ENCODE data around the gene PTPN22.

PTPN22 gene

GRCh38 chr1:113802367-113803007 is 69.0 kb downstream of the PTPN22 start:
- no peak for DNase-seq (ENCODE audit: low read depth, low spot score)

DNA sequence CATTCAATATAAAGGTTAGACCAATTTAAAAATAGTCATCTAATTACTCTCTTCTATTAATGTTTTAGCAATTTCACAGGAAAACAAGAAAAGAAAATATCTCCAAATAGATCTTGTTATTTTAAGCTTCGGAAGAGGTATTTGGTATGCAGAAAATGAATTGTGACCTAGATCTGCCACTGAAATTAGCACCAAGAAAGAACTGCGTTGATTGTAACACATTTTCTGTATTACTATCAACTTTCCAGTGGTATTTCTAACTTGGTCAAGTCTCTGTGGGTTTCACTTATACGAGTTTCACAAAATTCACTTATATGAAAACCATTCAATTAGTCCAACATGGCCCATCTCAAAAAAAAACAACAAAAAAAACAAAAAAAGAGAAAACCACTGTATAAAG is 71.0 kb downstream of the PTPN22 start:
- DNase-seq (ENCODE audit: low read depth, low spot score): no peak

DNA sequence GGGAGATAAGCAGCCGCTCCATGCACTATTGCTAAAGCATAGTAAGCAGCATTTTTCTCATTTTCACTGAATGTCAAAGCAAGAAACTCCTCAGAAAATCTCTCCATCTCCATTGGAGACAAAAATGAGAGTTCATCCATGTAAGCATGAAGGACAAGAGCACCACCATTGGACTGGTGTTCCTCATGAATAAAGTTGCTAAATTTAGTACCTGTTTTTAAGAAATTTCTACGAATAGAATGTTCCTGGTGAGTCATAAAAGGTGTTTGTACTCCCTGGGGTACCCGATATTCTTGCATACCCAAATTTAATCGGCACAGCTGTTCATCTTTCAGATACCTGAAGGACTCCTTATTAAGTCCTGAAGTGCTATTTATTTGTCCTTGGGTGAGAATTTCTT is 74.0 kb downstream of the PTPN22 start:
- DNase-seq (ENCODE audit: low read depth, low spot score): no peak

- no peak for DNase-seq (ENCODE audit: low read depth, low spot score)
These were observed 77.4 kb downstream of the PTPN22 start for GRCh38 chr1:113793878-113794834.

DNA sequence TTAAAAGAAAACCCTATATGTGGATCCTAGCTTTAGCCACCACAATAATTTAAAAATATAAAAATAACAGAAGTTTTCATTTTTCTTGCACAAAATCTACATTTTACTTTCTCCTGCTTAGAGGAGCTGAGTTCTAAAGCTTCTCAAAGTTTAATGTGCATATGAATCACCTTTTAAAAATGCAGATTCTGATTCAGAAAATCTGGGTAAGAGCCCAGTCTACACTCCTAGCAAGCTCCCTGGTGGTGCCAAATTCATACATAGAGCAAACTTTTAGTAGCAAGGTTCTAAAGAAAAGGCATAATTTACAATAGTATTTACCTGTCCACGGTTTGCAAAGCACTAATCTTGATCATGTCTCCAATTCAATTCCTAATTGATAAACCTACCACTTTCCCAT is 78.5 kb downstream of the PTPN22 start:
- no peak for DNase-seq (ENCODE audit: low read depth, low spot score)

DNA sequence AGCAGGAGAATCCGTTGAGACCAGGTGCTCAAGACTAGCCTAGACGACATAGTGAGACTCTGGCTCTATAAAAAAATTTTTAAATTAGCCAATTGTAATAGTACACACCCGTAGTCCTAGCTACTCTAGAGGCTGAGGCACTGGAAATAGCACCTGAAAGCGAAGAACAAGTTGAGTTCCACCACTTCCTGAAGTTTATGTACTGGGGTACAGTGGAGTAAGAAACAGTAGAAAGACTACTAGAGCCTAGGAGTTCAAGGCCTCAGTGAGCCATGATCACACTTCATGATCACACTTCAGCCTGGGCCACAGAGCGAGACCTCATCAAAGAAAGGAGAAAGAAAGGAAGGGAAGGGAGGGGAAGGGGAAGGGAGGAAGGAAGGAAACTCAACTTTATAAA is 79.0 kb downstream of the PTPN22 start:
- DNase-seq (ENCODE audit: low read depth, low spot score): no peak

DNA sequence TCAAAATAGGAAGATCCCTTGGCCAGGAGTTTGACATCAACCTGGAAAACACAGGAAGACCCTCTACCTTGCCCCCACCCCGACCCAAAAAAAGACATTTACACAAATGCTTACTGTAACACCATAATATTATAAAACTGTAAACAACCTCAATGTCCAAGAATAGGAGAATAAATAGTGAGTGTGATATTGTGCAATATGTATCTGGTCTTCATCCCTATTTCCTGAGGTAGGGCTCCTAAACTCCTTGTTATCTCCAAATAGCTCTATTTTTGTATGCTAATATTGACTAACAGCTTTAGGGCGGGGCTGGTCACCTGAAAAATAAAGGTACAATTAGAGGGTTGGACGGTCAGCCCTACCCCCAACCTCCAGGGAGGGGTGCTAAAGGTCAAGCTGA is 82.7 kb downstream of the PTPN22 start:
- DNase-seq (ENCODE audit: low read depth, low spot score): no peak

- no peak for DNase-seq (ENCODE audit: low read depth, low spot score)
These were observed 83.8 kb downstream of the PTPN22 start for GRCh38 chr1:113787663-113788062.

- no peak for DNase-seq (ENCODE audit: low read depth, low spot score)
These were observed 85.4 kb downstream of the PTPN22 start for GRCh38 chr1:113786069-113786468.

GRCh38 chr1:113784104-113784779 is 87.3 kb downstream of the PTPN22 start:
- no peak for DNase-seq (ENCODE audit: low read depth, low spot score)

GRCh38 chr1:113783254-113784103 is 88.0 kb downstream of the PTPN22 start:
- DNase-seq (ENCODE audit: low read depth, low spot score): no peak

- DNase-seq (ENCODE audit: low read depth, low spot score): no peak
These were observed 89.1 kb downstream of the PTPN22 start for GRCh38 chr1:113782406-113782805.

GRCh38 chr1:113780374-113781146 is 91.0 kb downstream of the PTPN22 start:
- DNase-seq (ENCODE audit: low read depth, low spot score): no peak

DNA sequence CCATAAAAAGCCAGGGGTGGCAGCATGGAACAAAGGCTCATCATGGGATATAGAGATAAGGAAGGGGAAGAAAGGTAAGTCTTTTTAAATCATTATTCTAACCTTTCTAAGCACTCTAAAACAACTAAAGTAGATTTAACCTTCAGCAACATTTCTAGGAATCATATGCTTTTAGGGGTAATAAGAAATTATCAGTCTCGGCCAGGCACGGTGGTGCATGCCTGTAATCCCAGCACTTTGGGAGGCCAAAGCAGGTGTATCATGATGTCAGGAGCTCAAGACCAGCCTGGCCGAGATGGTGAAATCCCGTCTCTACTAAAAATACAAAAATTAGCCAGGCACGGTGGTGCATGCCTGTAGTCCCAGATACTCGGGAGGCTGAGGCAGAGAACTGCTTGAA is 92.0 kb downstream of the PTPN22 start:
- no peak for DNase-seq (ENCODE audit: low read depth, low spot score)

DNA sequence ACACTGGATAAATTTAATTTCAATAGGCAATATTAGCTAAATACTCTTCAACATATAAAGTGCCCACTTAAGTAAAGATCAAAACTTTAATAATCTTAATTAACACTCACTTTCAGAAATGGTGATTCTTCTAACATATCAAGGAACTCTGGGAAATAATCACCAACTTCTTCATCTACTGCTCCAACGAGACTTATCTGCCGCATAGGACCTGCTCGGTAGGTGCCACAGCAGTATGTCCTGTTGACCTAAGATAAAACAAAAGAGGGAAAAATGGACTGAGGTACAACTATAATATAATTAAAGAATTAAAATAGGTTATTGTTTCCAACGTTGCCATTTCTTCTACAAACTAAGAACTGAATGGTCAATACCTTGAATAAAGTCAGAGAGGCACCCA is 94.0 kb downstream of the PTPN22 start:
- no peak for DNase-seq (ENCODE audit: low read depth, low spot score)

DNA sequence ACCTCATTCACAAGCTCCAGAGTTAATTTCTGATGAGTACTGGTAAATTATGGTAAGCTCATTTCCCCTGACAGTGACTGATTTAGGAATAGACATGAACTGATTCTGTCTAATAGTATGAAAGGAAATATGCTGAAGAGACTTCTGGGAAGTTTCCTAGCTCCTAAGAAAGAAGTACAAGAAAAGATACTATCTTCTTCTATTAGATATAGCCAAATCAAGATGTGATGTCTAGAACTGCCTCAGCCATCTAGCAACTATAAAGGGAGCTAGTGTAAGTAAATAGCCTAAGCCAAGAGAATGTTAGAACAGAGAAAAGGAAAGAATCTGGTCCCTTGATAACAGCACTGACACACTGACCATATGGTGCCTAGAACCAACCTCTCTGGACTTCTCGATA is 101.5 kb downstream of the PTPN22 start:
- DNase-seq (ENCODE audit: low read depth, low spot score): no peak

GRCh38 chr1:113769601-113769970 is 101.9 kb downstream of the PTPN22 start:
- DNase-seq (ENCODE audit: low read depth, low spot score): no peak

- DNase-seq (ENCODE audit: low read depth, low spot score): no peak
These were observed 102.5 kb downstream of the PTPN22 start for GRCh38 chr1:113768916-113769600.

GRCh38 chr1:113765306-113766230 is 105.9 kb downstream of the PTPN22 start:
- no peak for DNase-seq (ENCODE audit: low read depth, low spot score)

Data from ELF-1 (cell line).